Measurements from ENCODE around the gene UBA1.

DNA sequence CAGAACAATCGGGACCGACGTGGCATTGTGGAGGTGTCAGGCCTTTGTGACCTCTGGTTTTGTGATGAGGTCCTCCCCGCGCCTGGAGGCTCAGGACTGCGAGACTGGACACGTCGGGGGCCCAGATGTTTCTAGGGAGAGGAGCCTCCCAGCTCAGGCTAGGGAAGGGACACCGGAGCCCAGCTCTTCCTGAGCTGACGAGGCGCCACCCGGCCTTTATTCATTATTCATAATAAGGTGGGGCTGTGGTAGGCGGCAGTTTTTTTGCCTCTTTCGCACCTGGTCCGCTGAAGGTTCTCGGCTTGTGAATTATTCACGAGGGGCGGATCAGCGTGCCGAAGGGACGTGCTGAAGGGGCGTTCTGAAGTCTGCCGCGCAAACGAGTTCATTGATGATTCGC lies 2.3 kb upstream of the UBA1 start:
- TF ChIP-seq, protein P1, sequence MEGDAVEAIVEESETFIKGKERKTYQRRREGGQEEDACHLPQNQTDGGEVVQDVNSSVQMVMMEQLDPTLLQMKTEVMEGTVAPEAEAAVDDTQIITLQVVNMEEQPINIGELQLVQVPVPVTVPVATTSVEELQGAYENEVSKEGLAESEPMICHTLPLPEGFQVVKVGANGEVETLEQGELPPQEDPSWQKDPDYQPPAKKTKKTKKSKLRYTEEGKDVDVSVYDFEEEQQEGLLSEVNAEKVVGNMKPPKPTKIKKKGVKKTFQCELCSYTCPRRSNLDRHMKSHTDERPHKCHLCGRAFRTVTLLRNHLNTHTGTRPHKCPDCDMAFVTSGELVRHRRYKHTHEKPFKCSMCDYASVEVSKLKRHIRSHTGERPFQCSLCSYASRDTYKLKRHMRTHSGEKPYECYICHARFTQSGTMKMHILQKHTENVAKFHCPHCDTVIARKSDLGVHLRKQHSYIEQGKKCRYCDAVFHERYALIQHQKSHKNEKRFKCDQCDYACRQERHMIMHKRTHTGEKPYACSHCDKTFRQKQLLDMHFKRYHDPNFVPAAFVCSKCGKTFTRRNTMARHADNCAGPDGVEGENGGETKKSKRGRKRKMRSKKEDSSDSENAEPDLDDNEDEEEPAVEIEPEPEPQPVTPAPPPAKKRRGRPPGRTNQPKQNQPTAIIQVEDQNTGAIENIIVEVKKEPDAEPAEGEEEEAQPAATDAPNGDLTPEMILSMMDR (IDR thresholded peaks at IDR 0.05 in 8 of 11, conservative IDR thresholded peaks at IDR 0.05 in 3 of 11): no peak
- no peak for TF ChIP-seq POLR2A (IDR thresholded peaks at IDR 0.05)

Data from spleen (tissue), 7 donors.